Mucosa of rectum (tissue), 2 donors: ENCODE measurements around the gene BCO1.
A peak's percentile ranks its signal among the peaks of the same experiment; 100 is the strongest.

Experiments
- H3K27ac ChIP-seq, 2 donors: one replicate each; pipeline ENCODE4 v1.7.0; 2013; ENCODE audit warnings: inconsistent platforms in 2 of 2, low read depth in 2 of 2, low read length in 2 of 2
- H3K27me3 ChIP-seq, 2 donors: one replicate each; pipeline ENCODE4 v1.7.0; 2013; ENCODE audit warnings: low read length in 2 of 2; ENCODE audit not compliant: control insufficient read depth in 2 of 2, insufficient read depth in 2 of 2
- H3K36me3 ChIP-seq, 2 donors: one replicate each; pipeline ENCODE4 v1.7.0; 2013; ENCODE audit warnings: low read length in 2 of 2; ENCODE audit not compliant: control insufficient read depth in 2 of 2, insufficient read depth in 2 of 2
- H3K4me1 ChIP-seq, 2 donors: one replicate each; pipeline ENCODE4 v1.7.0; 2013; ENCODE audit warnings: low read length in 2 of 2, mild to moderate bottlenecking in 1 of 2; ENCODE audit not compliant: control insufficient read depth in 2 of 2, insufficient read depth in 2 of 2
- H3K4me3 ChIP-seq, 2 donors: one replicate each; pipeline ENCODE4 v1.7.0; 2013; ENCODE audit warnings: low read length in 2 of 2
- H3K9ac ChIP-seq, 2 donors: one replicate each; pipeline ENCODE4 v1.7.0; 2013; ENCODE audit warnings: low read length in 2 of 2, low read depth in 1 of 2, mild to moderate bottlenecking in 1 of 2
- H3K9me3 ChIP-seq, 2 donors: one replicate each; pipeline ENCODE4 v1.7.0; 2013; ENCODE audit warnings: low read length in 2 of 2; ENCODE audit not compliant: control insufficient read depth in 2 of 2
- donor health status: healthy.
- donor health status: Normal muscosa, but diverticular disease.

The BCO1 gene

GRCh38 chr16:81327447-81328196 is 89.1 kb downstream of the BCO1 start:
- H3K27ac ChIP-seq: peak overlapping the region in 1 of 2 donors; percentile 23

GRCh38 chr16:81329947-81330346 is 91.5 kb downstream of the BCO1 start:
- H3K9me3 ChIP-seq: no peaks in the 10 kb centered on the region
- no peak overlapping the region for H3K27ac ChIP-seq
- H3K9ac ChIP-seq: no peak overlapping the region
- H3K36me3 ChIP-seq: peaks cover 0 to under 1% of the 10 kb centered on the region in 2 donors
- H3K27me3 ChIP-seq: no peaks in the 10 kb centered on the region
- peaks cover 4 to 6% of the 10 kb centered on the region in 2 donors for H3K4me1 ChIP-seq
- H3K4me3 ChIP-seq: no peak overlapping the region

More at GRCh38 chr16:81327447-81328196, 89.1 kb downstream of the BCO1 start:
- Histone ChIP-seq H3K9ac (no peak overlapping the region), H3K4me1 (peaks cover 4 to 6% of the 10 kb centered on the region in 2 donors), H3K9me3 (no peaks in the 10 kb centered on the region), H3K27me3 (no peaks in the 10 kb centered on the region), H3K36me3 (peaks cover 3% of the 10 kb centered on the region in 2 donors), H3K4me3 (no peak overlapping the region)

DNA sequence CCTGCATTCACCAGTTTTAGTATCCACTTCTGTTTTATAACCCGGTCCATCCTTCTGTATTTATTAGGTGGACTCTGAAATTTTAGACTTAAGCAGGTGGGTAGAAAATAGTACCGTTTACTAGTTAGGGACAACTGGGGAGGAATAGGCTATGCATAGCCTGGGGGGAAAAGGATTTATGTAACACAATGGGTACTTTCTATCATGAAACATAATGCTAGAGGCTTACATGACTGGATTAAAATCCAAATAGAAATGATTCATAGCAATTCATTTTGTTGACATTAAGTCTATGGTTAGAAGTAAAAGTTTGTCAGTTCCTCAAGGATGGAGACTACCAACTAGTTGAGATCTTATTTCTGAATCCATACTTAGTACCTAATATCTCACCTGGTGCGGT is 94.9 kb downstream of the BCO1 start:
- Histone ChIP-seq H3K27me3 (no peaks in the 10 kb centered on the region), H3K36me3 (no peaks in the 10 kb centered on the region), H3K9me3 (no peaks in the 10 kb centered on the region), H3K27ac (no peak overlapping the region), H3K9ac (no peak overlapping the region), H3K4me1 (peaks cover 0 to 2% of the 10 kb centered on the region in 2 donors), H3K4me3 (no peak overlapping the region)

DNA sequence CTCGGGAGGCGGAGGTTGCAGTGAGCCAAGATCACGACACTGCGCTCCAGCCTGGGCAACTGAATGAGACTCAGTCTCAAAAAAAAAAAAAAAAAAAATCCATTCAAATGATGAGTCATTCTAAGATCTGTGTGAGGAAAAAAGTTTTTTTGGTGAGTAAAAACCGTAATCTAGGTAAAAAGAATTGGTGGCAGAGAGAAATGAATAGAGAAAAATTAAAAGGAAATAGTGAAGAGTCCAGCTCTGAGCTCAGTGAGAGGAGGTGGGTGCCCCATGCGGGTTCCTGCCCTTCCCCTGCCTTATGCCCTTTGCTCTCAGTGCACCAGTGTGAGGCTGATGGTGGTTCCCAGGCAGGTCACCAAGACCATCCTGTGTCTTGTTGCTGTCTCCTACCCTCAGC is 97.2 kb downstream of the BCO1 start:
- Histone ChIP-seq H3K4me1 (no peaks in the 10 kb centered on the region), H3K9ac (no peak overlapping the region), H3K9me3 (no peaks in the 10 kb centered on the region), H3K27ac (no peak overlapping the region), H3K36me3 (no peaks in the 10 kb centered on the region), H3K4me3 (no peak overlapping the region), H3K27me3 (no peaks in the 10 kb centered on the region)

DNA sequence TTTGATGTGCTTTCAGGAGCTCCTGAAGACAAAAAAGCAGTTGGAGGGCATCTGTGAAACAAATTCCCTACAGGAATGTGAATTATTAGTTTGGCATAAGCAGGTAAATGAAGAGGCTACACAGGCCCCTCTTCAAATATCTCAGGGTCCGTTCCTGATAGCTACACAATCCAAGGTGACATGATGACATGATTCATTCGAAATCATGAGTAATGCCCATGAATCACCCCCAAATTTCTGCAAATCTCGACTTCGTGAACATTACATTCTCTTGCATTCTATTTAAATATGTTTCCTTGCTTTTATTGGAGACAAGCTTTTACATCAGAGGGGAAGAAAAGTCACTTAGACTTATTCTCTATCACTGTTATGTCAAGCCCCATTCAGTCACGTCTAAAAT is 98.6 kb downstream of the BCO1 start:
- Histone ChIP-seq H3K4me3 (no peak overlapping the region), H3K27me3 (no peaks in the 10 kb centered on the region), H3K9me3 (no peaks in the 10 kb centered on the region), H3K36me3 (no peaks in the 10 kb centered on the region), H3K27ac (no peak overlapping the region), H3K9ac (no peak overlapping the region), H3K4me1 (no peaks in the 10 kb centered on the region)
